Pancreas (tissue), 10 donors: ENCODE results near the gene PTPRO. TPM values are rescaled to one million over a fixed set of nuclear protein-coding genes. Genes with fewer than 3 reads are reported as not detected.
A peak's percentile ranks its signal among the peaks of the same experiment; 100 is the strongest.

ENCODE experiments used
- ATAC-seq, 4 donors: fragments of 200-7000 bp; cut with Tn5 transposase; one replicate each; pipeline versions ENCODE4 v1.8.0 to v1.9.1; 2020; ENCODE audit warnings: mild to moderate bottlenecking in 4 of 4, moderate library complexity in 4 of 4
- DNase-seq, 6 donors: peaks; one replicate each; pipeline ENCODE4 v3.0.0-alpha.2; 2020
- FAIRE-seq: peaks from 2 replicates; lab custom pipeline; 2012; peaks lifted over from hg19 to GRCh38; lab: Jason Lieb, UNC
- H3K27ac ChIP-seq, 4 donors: fragments of 200-600 bp; sonication (generic); 1 replicate in 3 of 4; 2 replicates in 1 of 4; pipeline versions ENCODE4 v1.5.0 to v1.8.0; 2020
- H3K27me3 ChIP-seq, 4 donors: fragments of 200-600 bp; one replicate each; pipeline ENCODE4 v1.8.0; 2021
- H3K36me3 ChIP-seq, 3 donors: fragments of 200-600 bp; sonication (generic) in 1 of 3; one replicate each; pipeline versions ENCODE4 v1.5.0 to v1.8.0; 2020 to 2021
- H3K4me1 ChIP-seq, 3 donors: fragments of 200-600 bp; one replicate each; pipeline ENCODE4 v1.8.0; 2021
- H3K4me3 ChIP-seq, 4 donors: fragments of 200-600 bp; sonication (generic) in 2 of 4; one replicate each; pipeline versions ENCODE4 v1.5.0 to v1.8.0; 2020 to 2021
- H3K9me3 ChIP-seq, 4 donors: fragments of 200-600 bp; one replicate each; pipeline ENCODE4 v1.8.0; 2021
- WGBS, 2 donors: extraction: QIAGEN DNeasy Blood & Tissue Kit; methylation state at CpG; one replicate each; pipeline ENCODE4 v1.1.7; 2013; 5-methylcytosine and 5-hydroxymethylcytosine counted together
- intact Hi-C, 3 donors: fragments of 100-400 bp; cut with DNase I; formaldehyde crosslinking; loops; one replicate each; pipeline versions ENCODE4 v1.11.1 to v1.14.2; 2022
- polyA plus RNA-seq, 2 donors: library from polyadenylated mRNA; stranded (reverse); fragments of 200-250 nt; gene quantifications; one replicate each; pipeline ENCODE4 v1.2.3, GENCODE V29; 2013
- total RNA-seq, 6 donors: library from RNA; stranded (reverse); fragmentation: NEBNext Ultra II Directional in 4 of 6; extraction: Animal tissue kit (Norgen Biotek cat#: 25700) in 4 of 6; gene quantifications; one replicate each; pipeline versions ENCODE4 v1.2.1 to v1.2.4, GENCODE V29; 2021 to 2023
- TF ChIP-seq, protein P1 (sequence below), 4 donors: fragments of 200-600 bp; sonication (generic) in 3 of 4; IDR thresholded peaks; one replicate each; pipeline versions ENCODE4 v1.5.0 to v1.8.0; 2021; ENCODE audit warnings: antibody characterized with exemption in 4 of 4
- donor health status: healthy with polysubstance abuse.
- donor health status: DM: no; HTN: no; CAD: no; lungs with moderate emphysema.
- donor health status: DM: no; HTN: no; CAD: no.
- donor health status: control.
- donor health status: control.
- donor health status: Bipolar disorder and iron deficiency.
- donor health status: DM: yes; HTN: yes; CAD: no.
- donor health status: DM: no; HTN: no; CAD: no.
- donor health status: DM: no; HTN: no; CAD: no.
- donor health status: DM: yes; HTN: yes; CAD: no.

Gene PTPRO
- total and polyA plus RNA-seq, 8 donors, result 0.11 to 2.6 (median 0.31) TPM; not detected in 1

DNA sequence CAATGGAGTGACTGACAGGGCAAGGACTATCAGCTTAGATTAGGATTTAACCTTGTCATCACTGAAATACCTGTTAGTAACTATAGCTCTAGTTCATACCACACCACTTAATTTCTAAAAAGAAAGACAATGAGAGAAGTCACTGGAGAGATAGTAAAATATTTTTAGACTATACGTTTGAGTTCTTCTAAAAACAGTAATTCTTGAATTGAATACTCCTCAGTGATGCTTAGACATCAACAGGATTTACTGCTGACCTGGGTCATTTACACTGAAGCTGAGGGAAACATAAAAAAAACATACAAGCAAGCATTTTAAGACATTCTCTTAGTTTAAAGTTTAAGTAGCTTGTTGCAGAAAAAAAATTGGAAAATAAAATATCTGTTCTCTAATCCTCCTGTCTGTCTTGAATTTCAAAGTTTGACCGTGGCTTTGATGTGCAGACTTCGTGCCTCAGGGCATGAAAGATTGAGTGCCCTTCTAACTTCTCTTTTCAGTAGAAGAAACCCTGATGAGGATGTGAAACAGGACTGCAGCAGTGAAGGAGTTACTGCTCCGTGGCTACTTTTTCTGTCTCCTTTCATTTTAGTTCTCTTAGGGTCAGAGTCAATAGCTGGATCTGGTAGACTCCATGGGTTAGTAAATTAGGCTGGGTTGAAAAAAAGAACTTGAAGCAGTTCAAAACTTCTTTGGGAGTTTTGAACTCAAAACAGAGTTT, 172.2 kb downstream of the PTPRO start:
- WGBS, 2 donors, result 46 to 54% methylated on average over 4 of the region's 4 CpGs
- Histone ChIP-seq H3K27me3 (peaks cover 0 to 1% (median 0%) of the 10 kb centered on the region in 4 donors), H3K4me1 (peaks cover 0 to 8% (median 0%) of the 10 kb centered on the region in 3 donors), H3K27ac (no peak overlapping the region), H3K4me3 (no peak overlapping the region), H3K36me3 (no peaks in the 10 kb centered on the region), H3K9me3 (peaks cover 0 to 5% (median 0%) of the 10 kb centered on the region in 4 donors)
- FAIRE-seq (no peak), ATAC-seq (no peak), DNase-seq (no peak)
- intact Hi-C loops, result no loop called here
- TF ChIP-seq, protein P1, sequence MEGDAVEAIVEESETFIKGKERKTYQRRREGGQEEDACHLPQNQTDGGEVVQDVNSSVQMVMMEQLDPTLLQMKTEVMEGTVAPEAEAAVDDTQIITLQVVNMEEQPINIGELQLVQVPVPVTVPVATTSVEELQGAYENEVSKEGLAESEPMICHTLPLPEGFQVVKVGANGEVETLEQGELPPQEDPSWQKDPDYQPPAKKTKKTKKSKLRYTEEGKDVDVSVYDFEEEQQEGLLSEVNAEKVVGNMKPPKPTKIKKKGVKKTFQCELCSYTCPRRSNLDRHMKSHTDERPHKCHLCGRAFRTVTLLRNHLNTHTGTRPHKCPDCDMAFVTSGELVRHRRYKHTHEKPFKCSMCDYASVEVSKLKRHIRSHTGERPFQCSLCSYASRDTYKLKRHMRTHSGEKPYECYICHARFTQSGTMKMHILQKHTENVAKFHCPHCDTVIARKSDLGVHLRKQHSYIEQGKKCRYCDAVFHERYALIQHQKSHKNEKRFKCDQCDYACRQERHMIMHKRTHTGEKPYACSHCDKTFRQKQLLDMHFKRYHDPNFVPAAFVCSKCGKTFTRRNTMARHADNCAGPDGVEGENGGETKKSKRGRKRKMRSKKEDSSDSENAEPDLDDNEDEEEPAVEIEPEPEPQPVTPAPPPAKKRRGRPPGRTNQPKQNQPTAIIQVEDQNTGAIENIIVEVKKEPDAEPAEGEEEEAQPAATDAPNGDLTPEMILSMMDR (IDR thresholded peaks at IDR 0.05), result no peak

DNA sequence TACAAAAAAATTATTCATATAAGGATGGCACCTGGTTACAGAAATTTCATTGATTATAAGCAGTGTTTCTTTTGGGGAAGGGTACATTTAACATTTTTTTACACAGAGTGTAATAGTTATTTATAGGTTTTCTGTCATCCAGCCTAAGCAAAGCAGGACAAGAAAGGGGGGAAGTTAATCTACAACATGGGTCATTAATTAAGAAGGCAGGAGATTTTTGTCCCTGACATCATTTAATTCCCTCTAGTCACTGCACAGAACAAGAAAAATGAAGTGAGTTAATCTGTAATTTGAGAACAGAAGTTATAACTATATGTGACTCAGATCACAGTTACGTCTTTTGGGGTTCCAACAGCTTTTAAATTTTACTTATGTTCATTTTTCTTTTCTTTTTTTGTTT, 173.4 kb downstream of the PTPRO start:
- peaks cover 0 to 5% (median 0%) of the 10 kb centered on the region in 4 donors for H3K9me3 ChIP-seq
- H3K36me3 ChIP-seq, result no peaks in the 10 kb centered on the region
- peaks cover 0 to 8% (median 0%) of the 10 kb centered on the region in 3 donors for H3K4me1 ChIP-seq
- DNase-seq (no peak), FAIRE-seq (no peak), ATAC-seq (peak in 2 of 4 donors; percentile 49 to 57)
- peaks cover 0 to 3% (median 0%) of the 10 kb centered on the region in 4 donors for H3K27me3 ChIP-seq
- H3K4me3 ChIP-seq, result no peak overlapping the region
- intact Hi-C loops, result no loop called here
- H3K27ac ChIP-seq, result no peak overlapping the region
- 0% methylated on average over 1 of the region's 1 CpG for WGBS, 2 donors
- TF ChIP-seq, protein P1 (IDR thresholded peaks at IDR 0.05), result no peak

DNA sequence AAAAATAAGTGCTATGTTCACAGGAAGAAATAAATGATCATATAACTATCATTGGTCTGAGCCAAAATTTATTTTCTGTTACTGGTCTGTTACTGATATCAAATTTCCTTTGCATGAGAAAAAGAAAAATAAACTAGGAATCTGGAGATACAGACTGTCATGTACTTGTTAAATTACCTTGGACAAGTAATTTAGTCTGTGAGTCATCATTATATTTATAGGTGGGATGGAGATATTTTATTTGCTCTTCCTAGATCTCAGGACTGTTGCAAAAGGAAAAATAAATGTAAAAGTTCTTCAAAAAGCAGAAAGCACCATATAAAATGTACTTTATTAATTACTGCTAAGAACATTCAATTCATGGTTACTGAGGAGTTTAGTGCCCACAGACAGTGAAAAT, 174.4 kb downstream of the PTPRO start:
- TF ChIP-seq, protein P1 (IDR thresholded peaks at IDR 0.05), result no peak
- H3K4me3 ChIP-seq, result no peak overlapping the region
- no peaks in the 10 kb centered on the region for H3K36me3 ChIP-seq
- no peak for ATAC-seq
- peaks cover 0 to 3% (median 0%) of the 10 kb centered on the region in 4 donors for H3K27me3 ChIP-seq
- peaks cover 0 to 5% (median 0%) of the 10 kb centered on the region in 4 donors for H3K9me3 ChIP-seq
- no peak for DNase-seq
- FAIRE-seq, result no peak
- H3K27ac ChIP-seq, result no peak overlapping the region
- intact Hi-C loops, result no loop called here
- peaks cover 0 to 8% (median 2%) of the 10 kb centered on the region in 3 donors for H3K4me1 ChIP-seq

DNA sequence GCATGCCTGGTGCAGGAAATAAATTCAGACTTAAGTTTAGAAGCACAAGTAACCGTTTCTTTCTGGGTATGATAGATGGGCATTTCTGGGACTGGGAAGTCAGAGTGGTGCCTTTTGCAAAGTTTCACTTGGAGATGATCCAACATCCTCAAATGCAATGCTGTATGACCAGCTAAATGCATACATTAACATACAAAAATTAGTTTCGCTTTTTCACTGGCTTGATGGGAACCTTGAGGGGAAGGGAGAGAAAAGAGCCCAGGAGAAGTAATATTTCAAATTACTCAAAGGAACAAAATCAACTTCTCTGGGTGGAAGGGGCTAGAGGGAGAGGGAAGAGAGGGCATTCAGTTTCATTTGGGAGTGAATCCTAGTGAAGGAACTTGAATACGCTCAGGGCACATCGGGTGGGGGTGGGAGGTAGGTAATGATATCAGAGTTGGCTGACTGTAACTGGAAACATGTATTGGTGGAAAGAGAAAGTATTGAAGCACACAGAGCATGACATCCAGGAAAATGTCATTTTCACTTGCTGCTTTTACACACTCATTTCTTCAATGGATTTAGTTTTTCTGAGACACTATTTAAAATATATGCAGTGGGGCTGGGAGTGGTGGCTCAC, 175.5 kb downstream of the PTPRO start:
- FAIRE-seq, result no peak

More for the DNA sequence above, 175.5 kb downstream of the PTPRO start:
- Histone ChIP-seq H3K4me1 (peaks cover 0 to 8% (median 2%) of the 10 kb centered on the region in 3 donors), H3K9me3 (peaks cover 0 to 5% (median 0%) of the 10 kb centered on the region in 4 donors), H3K27me3 (peaks cover 0 to 3% (median 0%) of the 10 kb centered on the region in 4 donors), H3K27ac (no peak overlapping the region), H3K36me3 (no peaks in the 10 kb centered on the region), H3K4me3 (no peak overlapping the region)
- ATAC-seq, result no peak
- TF ChIP-seq, protein P1 (IDR thresholded peaks at IDR 0.05), result no peak
- 41 to 60% methylated on average over 4 of the region's 4 CpGs for WGBS, 2 donors
- intact Hi-C loops, result no loop called here
- no peak for DNase-seq
